HCT116 (cell line): ENCODE measurements around the gene KCTD15. TPM values are rescaled to one million over a fixed set of nuclear protein-coding genes. Genes with fewer than 3 reads are reported as not detected.

Source experiments
- ATAC-seq: fragments of 200-7000 bp; cut with Tn5 transposase; 2 replicates; pipeline ENCODE4 v1.9.1; 2020; ENCODE audit warnings: mild to moderate bottlenecking, moderate library complexity
- BruUV-seq: library from RNA; stranded (reverse); fragments of 400-500 nt; replicated peaks from 2 replicates; lab custom pipeline; 2021; lab: Mats Ljungman, UMichigan
- CTCF ChIA-PET: fragments of 300-600 bp; sonication (Branson Sonifier 250); formaldehyde crosslinking; loops from one replicate; lab custom pipeline; 2021; ENCODE audit warnings: antibody characterized with exemption; lab: Charles Lee
- POLR2A ChIA-PET: fragments of 300-600, 350-600 bp; sonication (Branson Sonifier 250); formaldehyde crosslinking; loops from one replicate; lab custom pipeline; 2021; ENCODE audit warnings: antibody characterized with exemption; lab: Charles Lee
- RAD21 ChIA-PET, 2 experiments: fragments of 300-600 bp; sonication (Branson Sonifier 250); formaldehyde crosslinking; loops; one replicate each; lab custom pipeline; 2023; ENCODE audit warnings: low total read pairs in 2 of 2; ENCODE audit not compliant: uncharacterized antibody in 2 of 2, unreplicated experiment in 2 of 2, low non-redundant PET in 1 of 2; lab: Charles Lee
- DNase-seq: peaks from one replicate; pipeline ENCODE4 v3.0.0-alpha.2; 2010; ENCODE audit warnings: low read depth, low spot score
- H2AFZ ChIP-seq: fragments of 200-600 bp; shearing (Covaris generic), sonication (generic); 2 replicates; pipeline ENCODE4 v1.6.1; 2017; ENCODE audit warnings: low read depth, mixed run types, mixed read lengths, antibody characterized with exemption, low read length; ENCODE audit not compliant: poor library complexity, severe bottlenecking
- H3K27ac ChIP-seq: 2 replicates; pipeline ENCODE4 v1.5.1; 2012; ENCODE audit warnings: low read depth, low read length
- H3K27me3 ChIP-seq: fragments of 200-600 bp; sonication (generic); 2 replicates; pipeline ENCODE4 v1.6.1; 2016; ENCODE audit warnings: mixed run types, low read length, mixed read lengths; ENCODE audit not compliant: insufficient read depth
- H3K36me3 ChIP-seq, 2 experiments: fragments of 200-500 bp in 1 of 2; fragments of 200-600 bp in 1 of 2; sonication (Bioruptor generic) in 1 of 2; sonication (generic) in 1 of 2; 2 replicates each; pipeline versions ENCODE4 v1.5.1 to v1.6.1; 2014 to 2016; ENCODE audit warnings: low read length in 2 of 2, inconsistent platforms in 1 of 2, mixed read lengths in 1 of 2, mixed run types in 1 of 2; ENCODE audit not compliant: insufficient read depth in 2 of 2, control insufficient read depth in 1 of 2
- H3K4me1 ChIP-seq, 2 experiments: fragments of 200-600 bp in 1 of 2; sonication (generic) in 1 of 2; 2 replicates each; pipeline versions ENCODE4 v1.5.1 to v1.6.1; 2012 to 2017; ENCODE audit warnings: low read length in 2 of 2, inconsistent platforms in 1 of 2, mild to moderate bottlenecking in 1 of 2, mixed read lengths in 1 of 2, mixed run types in 1 of 2, moderate library complexity in 1 of 2; ENCODE audit not compliant: insufficient read depth in 2 of 2, control insufficient read depth in 1 of 2
- H3K4me2 ChIP-seq: fragments of 200-600 bp; sonication (generic); 2 replicates; pipeline ENCODE4 v1.6.1; 2017; ENCODE audit warnings: mixed run types, low read length, mixed read lengths
- H3K4me3 ChIP-seq, 2 experiments: fragments of 200-600 bp in 1 of 2; sonication (generic) in 1 of 2; replicated peaks in 1 of 2; 2 replicates each; pipeline ENCODE4 v1.5.1; 2011 to 2016; ENCODE audit warnings: low read length in 2 of 2, control low read depth in 1 of 2, low read depth in 1 of 2, mild to moderate bottlenecking in 1 of 2, mixed read lengths in 1 of 2, mixed run types in 1 of 2
- H3K79me2 ChIP-seq: fragments of 200-600 bp; sonication (generic); 2 replicates; pipeline ENCODE4 v1.6.1; 2017; ENCODE audit warnings: mild to moderate bottlenecking, mixed run types, low read length, moderate library complexity, mixed read lengths; ENCODE audit not compliant: insufficient read depth
- H3K9ac ChIP-seq: fragments of 200-600 bp; sonication (generic); 2 replicates; pipeline ENCODE4 v1.6.1; 2016; ENCODE audit warnings: low read length, mixed read lengths
- H3K9me2 ChIP-seq: fragments of 200-600 bp; sonication (generic), shearing (Covaris generic); 2 replicates; pipeline ENCODE4 v1.6.1; 2017; ENCODE audit warnings: mixed run types, mild to moderate bottlenecking, moderate library complexity; ENCODE audit not compliant: insufficient read depth
- H3K9me3 ChIP-seq, 2 experiments: fragments of 200-500 bp in 1 of 2; fragments of 200-600 bp in 1 of 2; sonication (Bioruptor generic) in 1 of 2; sonication (generic) in 1 of 2; 2 replicates each; pipeline ENCODE4 v1.6.1; 2014 to 2017; ENCODE audit warnings: low read length in 2 of 2, mixed read lengths in 2 of 2, inconsistent platforms in 1 of 2, low read depth in 1 of 2, mild to moderate bottlenecking in 1 of 2, mixed run types in 1 of 2, moderate library complexity in 1 of 2; ENCODE audit not compliant: control insufficient read depth in 1 of 2, insufficient read depth in 1 of 2
- H4K20me1 ChIP-seq: fragments of 200-600 bp; sonication (generic), shearing (Covaris generic); 2 replicates; pipeline ENCODE4 v1.6.1; 2017; ENCODE audit warnings: mixed run types, mild to moderate bottlenecking, moderate library complexity; ENCODE audit not compliant: insufficient read depth
- CEBPB ChIP-seq: IDR thresholded peaks from 2 replicates; pipeline ENCODE4 v1.6.1; 2012; ENCODE audit warnings: low read depth
- CTCF ChIP-seq, 3 experiments: fragments of 200-600 bp in 1 of 3; sonication (generic) in 1 of 3; IDR thresholded peaks in 2 of 3; conservative IDR thresholded peaks in 1 of 3; 2 replicates each; pipeline ENCODE4 v1.5.1; 2012 to 2017; ENCODE audit warnings: low read depth in 2 of 3, low read length in 2 of 3, antibody characterized with exemption in 1 of 3, borderline replicate concordance in 1 of 3, control low read depth in 1 of 3, mild to moderate bottlenecking in 1 of 3, mixed read lengths in 1 of 3, mixed run types in 1 of 3, moderate library complexity in 1 of 3; ENCODE audit not compliant: insufficient read depth in 1 of 3
- EGR1 ChIP-seq: IDR thresholded peaks from 2 replicates; pipeline ENCODE4 v1.6.1; 2012; ENCODE audit warnings: low read depth
- EZH2 ChIP-seq: fragments of 200-600 bp; sonication (generic); IDR thresholded peaks from 2 replicates; pipeline ENCODE4 v1.6.1; 2017; ENCODE audit warnings: antibody characterized with exemption, mixed run types
- EZH2phosphoT487 ChIP-seq: fragments of 200-600 bp; IDR thresholded peaks from 2 replicates; pipeline ENCODE4 v1.6.1; 2018; ENCODE audit warnings: antibody characterized with exemption, borderline replicate concordance
- MAX ChIP-seq: IDR thresholded peaks from 2 replicates; pipeline ENCODE4 v1.6.1; 2012
- POLR2A ChIP-seq: IDR thresholded peaks from 2 replicates; pipeline ENCODE4 v1.7.0; 2011; ENCODE audit warnings: borderline replicate concordance; ENCODE audit not compliant: insufficient read depth, insufficient read length; ENCODE audit errors: extremely low read depth
- POLR2AphosphoS5 ChIP-seq: IDR thresholded peaks from 2 replicates; pipeline ENCODE4 v1.6.1; 2011; ENCODE audit warnings: mild to moderate bottlenecking, low read depth, low read length, moderate library complexity
- RAD21 ChIP-seq: IDR thresholded peaks from 2 replicates; pipeline ENCODE4 v1.6.1; 2012; ENCODE audit warnings: low read depth, mild to moderate bottlenecking
- REST ChIP-seq: IDR thresholded peaks from 2 replicates; pipeline ENCODE4 v1.6.1; 2012; ENCODE audit warnings: low read depth
- SIN3A ChIP-seq: IDR thresholded peaks from 2 replicates; pipeline ENCODE4 v1.6.1; 2012; ENCODE audit warnings: low read depth
- SP1 ChIP-seq: IDR thresholded peaks from 2 replicates; pipeline ENCODE4 v1.6.1; 2012; ENCODE audit warnings: low read depth
- SRF ChIP-seq: IDR thresholded peaks from 2 replicates; pipeline ENCODE4 v1.6.1; 2012; ENCODE audit warnings: low read depth
- ZFX ChIP-seq: fragments of 450-650 bp; IDR thresholded peaks from 2 replicates; pipeline ENCODE4 v1.6.1; 2017
- ZNF274 ChIP-seq: fragments of 200-500 bp; sonication (Bioruptor generic); IDR thresholded peaks from 2 replicates; pipeline ENCODE4 v1.6.1; 2014; ENCODE audit warnings: mild to moderate bottlenecking, low read depth, low read length, inconsistent platforms
- intact Hi-C: fragments of 100-400 bp; cut with micrococcal nuclease; formaldehyde crosslinking; loops from 2 replicates; pipeline ENCODE4 v1.10.0; 2022
- total RNA-seq: library from RNA; stranded (reverse); gene quantifications from one replicate; pipeline ENCODE4 v1.2.1, GENCODE V29; 2021; ENCODE audit not compliant: unreplicated experiment
- TF ChIP-seq, protein P1 (sequence below): IDR thresholded peaks from 2 replicates; pipeline ENCODE4 v1.6.1; 2012

The KCTD15 gene
- total RNA-seq, 1 experiment from 2014 or later = 29.2 TPM

DNA sequence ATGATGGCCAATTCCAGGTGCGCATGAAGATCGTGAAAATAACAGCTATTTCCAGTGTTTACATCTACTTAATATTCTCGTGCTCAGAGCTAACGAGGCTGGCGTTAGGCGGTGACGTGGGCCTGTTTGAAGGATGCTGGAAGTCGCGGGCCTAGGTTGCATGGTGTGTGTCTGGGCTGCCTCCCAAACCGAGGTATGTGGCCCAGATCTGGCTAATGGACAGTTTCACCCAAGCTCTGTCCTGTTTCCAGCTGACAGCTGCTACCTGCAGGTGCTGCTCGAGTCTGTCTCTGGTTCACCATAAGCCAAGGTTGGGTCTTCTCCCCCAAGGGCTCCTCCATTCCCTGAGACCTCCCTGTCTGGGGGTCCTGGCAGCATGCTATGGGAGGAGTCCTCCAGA lies 40.5 kb upstream of the KCTD15 start:
- intact Hi-C loops = no loop called here
- BruUV-seq = no TSS peak
- Histone ChIP-seq H3K4me2 (no peak overlapping the region), H4K20me1 (no peaks in the 10 kb centered on the region), H3K4me3 (no peak overlapping the region), H2AFZ (no peak overlapping the region), H3K79me2 (no peaks in the 10 kb centered on the region), H3K27ac (no peak overlapping the region), H3K9me3 (no peaks in the 10 kb centered on the region), H3K27me3 (peaks cover 16% of the 10 kb centered on the region; the same call in 1 of the 2 replicates), H3K36me3 (no peaks in the 10 kb centered on the region), H3K9ac (no peak overlapping the region), H3K9me2 (no peaks in the 10 kb centered on the region), H3K4me1 (peaks cover 6 to 7% of the 10 kb centered on the region in 2 experiments)
- TF ChIP-seq MAX (no peak), RAD21 (no peak), POLR2A (no peak), POLR2AphosphoS5 (no peak), CTCF (IDR thresholded peaks at IDR 0.05 in 2 of 3, conservative IDR thresholded peaks at IDR 0.05 in 1 of 3; ENCODE audit: borderline replicate concordance in 1 of 3, insufficient read depth in 1 of 3, low read depth in 2 of 3, low read length in 2 of 3) (no peak), CEBPB (no peak), EZH2phosphoT487 (no peak), ZFX (no peak), SRF (no peak), EZH2 (no peak), SP1 (no peak), SIN3A (no peak), REST (no peak), EGR1 (no peak), ZNF274 (no peak)
- TF ChIP-seq, protein P1, sequence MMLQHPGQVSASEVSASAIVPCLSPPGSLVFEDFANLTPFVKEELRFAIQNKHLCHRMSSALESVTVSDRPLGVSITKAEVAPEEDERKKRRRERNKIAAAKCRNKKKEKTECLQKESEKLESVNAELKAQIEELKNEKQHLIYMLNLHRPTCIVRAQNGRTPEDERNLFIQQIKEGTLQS = no peak
- DNase-seq = no peak
- POLR2A ChIA-PET = no interaction called here
- RAD21 ChIA-PET = no interaction called here
- CTCF ChIA-PET = no interaction called here
- ATAC-seq = no peak
